Suprapubic skin (tissue), 4 donors: ENCODE measurements around the gene SLC13A1. TPM values are rescaled to one million over a fixed set of nuclear protein-coding genes. Genes with fewer than 3 reads are reported as not detected.

Experiments
- DNase-seq, 2 donors: peaks; one replicate each; pipeline ENCODE4 v3.0.0-alpha.2; 2019; ENCODE audit warnings: low spot score in 2 of 2
- H3K27ac ChIP-seq: fragments of 200-600 bp; sonication (generic); one replicate; pipeline ENCODE4 v1.5.1; 2019
- H3K27me3 ChIP-seq: fragments of 200-600 bp; sonication (generic); one replicate; pipeline ENCODE4 v1.5.1; 2019
- H3K36me3 ChIP-seq: fragments of 200-600 bp; sonication (generic); one replicate; pipeline ENCODE4 v1.5.1; 2019
- H3K4me1 ChIP-seq: fragments of 200-600 bp; sonication (generic); one replicate; pipeline ENCODE4 v1.5.1; 2019
- H3K4me3 ChIP-seq: fragments of 200-600 bp; sonication (generic); one replicate; pipeline ENCODE4 v1.5.1; 2019; ENCODE audit warnings: mild to moderate bottlenecking
- H3K9me3 ChIP-seq: fragments of 200-600 bp; sonication (generic); one replicate; pipeline ENCODE4 v1.5.1; 2019
- CTCF ChIP-seq, 2 donors: fragments of 200-600 bp in 1 of 2; fragments of 450-650 bp in 1 of 2; sonication (generic) in 1 of 2; IDR thresholded peaks; one replicate each; pipeline ENCODE4 v1.5.1; 2016 to 2019; ENCODE audit warnings: antibody characterized with exemption in 2 of 2, mild to moderate bottlenecking in 1 of 2, moderate library complexity in 1 of 2
- EP300 ChIP-seq: sonication (generic); formaldehyde crosslinking; IDR thresholded peaks from one replicate; pipeline ENCODE4 v1.6.1; 2017; ENCODE audit warnings: antibody characterized with exemption
- POLR2A ChIP-seq, 2 donors: fragments of 450-650 bp; IDR thresholded peaks; one replicate each; pipeline ENCODE4 v1.6.1; 2017; ENCODE audit warnings: antibody characterized with exemption in 2 of 2, mild to moderate bottlenecking in 2 of 2, moderate library complexity in 2 of 2
- POLR2AphosphoS5 ChIP-seq, 3 donors: sonication (generic); formaldehyde crosslinking; IDR thresholded peaks; one replicate each; pipeline ENCODE4 v1.6.1; 2017; ENCODE audit warnings: antibody characterized with exemption in 3 of 3
- WGBS: methylation state at CpG from one replicate; pipeline ENCODE4 v1.1.5; 2018; 5-methylcytosine and 5-hydroxymethylcytosine counted together
- total RNA-seq, 4 donors: library from RNA; depleted of rRNA; stranded (reverse); fragments of >200 nt; gene quantifications; one replicate each; pipeline ENCODE4 v1.1.0, GENCODE V29; 2016

SLC13A1 gene
- total RNA-seq, 4 donors from 2014 or later: not detected

GRCh38 chr7:123198668-123199652 lies 809 bp downstream of the SLC13A1 start:
- no peaks in the 10 kb centered on the region for H3K9me3 ChIP-seq
- H3K36me3 ChIP-seq: no peaks in the 10 kb centered on the region
- 57% methylated on average over 2 of the region's 2 CpGs for WGBS
- no peaks in the 10 kb centered on the region for H3K27me3 ChIP-seq
- H3K27ac ChIP-seq: no peak overlapping the region
- no peaks in the 10 kb centered on the region for H3K4me1 ChIP-seq
- TF ChIP-seq CTCF (IDR thresholded peaks at IDR 0.05): no peak
- TF ChIP-seq POLR2A (IDR thresholded peaks at IDR 0.05): no peak
- TF ChIP-seq POLR2AphosphoS5 (IDR thresholded peaks at IDR 0.05): no peak
- TF ChIP-seq EP300: no peak
- DNase-seq: no peak
- H3K4me3 ChIP-seq: no peak overlapping the region

- 43% methylated on average over 2 of the region's 2 CpGs for WGBS
- no peaks in the 10 kb centered on the region for H3K36me3 ChIP-seq
- H3K9me3 ChIP-seq: no peaks in the 10 kb centered on the region
Observed at GRCh38 chr7:123198111-123198510, 1.7 kb downstream of the SLC13A1 start.

GRCh38 chr7:123193235-123193634 lies 6.5 kb downstream of the SLC13A1 start:
- Histone ChIP-seq H3K9me3 (no peaks in the 10 kb centered on the region), H3K27me3 (no peaks in the 10 kb centered on the region), H3K36me3 (no peaks in the 10 kb centered on the region), H3K4me1 (no peaks in the 10 kb centered on the region), H3K27ac (no peak overlapping the region), H3K4me3 (no peak overlapping the region)
- DNase-seq: no peak
- TF ChIP-seq POLR2A (IDR thresholded peaks at IDR 0.05): no peak
- no peak for TF ChIP-seq EP300
- TF ChIP-seq POLR2AphosphoS5 (IDR thresholded peaks at IDR 0.05): no peak
- TF ChIP-seq CTCF (IDR thresholded peaks at IDR 0.05): no peak
- WGBS: 63% methylated on average over 2 of the region's 2 CpGs

More at GRCh38 chr7:123198111-123198510, 1.7 kb downstream of the SLC13A1 start:
- no peak overlapping the region for H3K4me3 ChIP-seq
- TF ChIP-seq CTCF (IDR thresholded peaks at IDR 0.05): no peak
- TF ChIP-seq POLR2A (IDR thresholded peaks at IDR 0.05): no peak
- TF ChIP-seq EP300: no peak
- TF ChIP-seq POLR2AphosphoS5 (IDR thresholded peaks at IDR 0.05): no peak
- no peaks in the 10 kb centered on the region for H3K27me3 ChIP-seq
- no peak for DNase-seq
- H3K27ac ChIP-seq: no peak overlapping the region
- H3K4me1 ChIP-seq: no peaks in the 10 kb centered on the region

- TF ChIP-seq POLR2A (IDR thresholded peaks at IDR 0.05) (no peak), CTCF (IDR thresholded peaks at IDR 0.05) (no peak), EP300 (no peak), POLR2AphosphoS5 (IDR thresholded peaks at IDR 0.05) (no peak)
- no peak overlapping the region for H3K4me3 ChIP-seq
- H3K36me3 ChIP-seq: no peaks in the 10 kb centered on the region
- no peaks in the 10 kb centered on the region for H3K9me3 ChIP-seq
- DNase-seq: no peak
- H3K27me3 ChIP-seq: no peaks in the 10 kb centered on the region
- no peaks in the 10 kb centered on the region for H3K4me1 ChIP-seq
- WGBS: 75% methylated on average over 1 of the region's 1 CpG
- no peak overlapping the region for H3K27ac ChIP-seq
Observed at GRCh38 chr7:123191132-123191531, 8.6 kb downstream of the SLC13A1 start.

GRCh38 chr7:123190109-123190831 lies 9.5 kb downstream of the SLC13A1 start:
- Histone ChIP-seq H3K36me3 (no peaks in the 10 kb centered on the region), H3K9me3 (peaks cover 4% of the 10 kb centered on the region), H3K4me3 (no peak overlapping the region), H3K4me1 (no peaks in the 10 kb centered on the region), H3K27ac (no peak overlapping the region), H3K27me3 (no peaks in the 10 kb centered on the region)
- DNase-seq: no peak
- 72% methylated on average over 2 of the region's 2 CpGs for WGBS
- TF ChIP-seq POLR2AphosphoS5 (IDR thresholded peaks at IDR 0.05) (no peak), CTCF (IDR thresholded peaks at IDR 0.05) (no peak), EP300 (no peak), POLR2A (IDR thresholded peaks at IDR 0.05) (no peak)
